OCI-LY3 (cell line): Measurements from ENCODE around the gene POLDIP2.

ENCODE experiments used
- EZH2phosphoT487 ChIP-seq: fragments of 200-600 bp; shearing (Covaris generic); IDR thresholded peaks from 2 replicates; pipeline ENCODE4 v1.6.1; 2018; ENCODE audit warnings: antibody characterized with exemption, mixed run types, low read depth
- TF ChIP-seq, protein P1 (sequence below): fragments of 200-600, 300-600 bp; sonication (generic); IDR thresholded peaks from 2 replicates; pipeline ENCODE4 v1.5.1; 2014; ENCODE audit warnings: antibody characterized with exemption, low read length, low read depth

DNA sequence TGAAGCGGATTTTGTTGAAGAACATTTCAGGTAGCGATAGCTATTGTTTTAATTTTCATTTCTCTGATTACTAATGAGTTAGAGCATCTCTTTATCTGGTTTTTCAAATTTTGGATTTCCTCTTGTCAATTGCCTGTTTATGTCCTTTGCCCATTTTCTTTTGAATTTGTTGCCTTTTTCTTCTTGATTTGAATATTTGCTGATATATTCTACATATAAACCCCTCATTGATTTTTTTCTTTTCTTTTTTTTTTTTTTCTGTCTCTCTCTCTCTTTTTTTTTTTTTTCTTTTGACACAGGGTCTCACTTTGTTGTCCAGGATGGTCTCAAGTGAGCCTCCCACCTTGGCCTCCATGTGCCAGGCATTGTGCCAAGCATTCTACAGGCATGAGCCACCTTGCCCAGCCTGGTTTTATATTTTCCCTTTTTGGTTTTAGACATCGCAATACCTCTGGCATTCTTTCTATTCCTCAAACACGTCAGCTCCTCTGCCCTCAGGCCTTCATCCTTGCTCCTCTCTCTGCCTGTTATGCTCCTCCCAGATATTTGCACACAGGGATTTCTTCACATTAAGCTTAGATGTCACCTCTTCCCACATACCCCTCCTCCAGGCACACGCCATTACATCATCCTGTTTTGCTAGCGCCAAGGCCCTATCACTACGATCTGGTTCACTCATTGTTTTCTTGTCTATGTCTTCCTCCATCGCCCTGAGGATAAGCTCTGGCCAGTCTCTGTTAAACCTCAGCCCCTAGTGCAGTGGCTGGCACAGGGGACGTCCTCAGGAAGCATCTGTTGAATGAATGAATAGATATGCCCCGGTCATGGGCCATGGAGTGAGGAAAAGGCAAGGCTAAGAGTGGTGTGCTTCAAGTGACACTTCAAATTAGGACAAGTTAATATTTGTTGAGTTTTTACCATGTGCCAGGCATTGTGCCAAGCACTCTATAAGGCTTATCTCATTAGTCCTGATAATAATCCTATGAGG, 22.8 kb upstream of the POLDIP2 start:
- TF ChIP-seq, protein P1, sequence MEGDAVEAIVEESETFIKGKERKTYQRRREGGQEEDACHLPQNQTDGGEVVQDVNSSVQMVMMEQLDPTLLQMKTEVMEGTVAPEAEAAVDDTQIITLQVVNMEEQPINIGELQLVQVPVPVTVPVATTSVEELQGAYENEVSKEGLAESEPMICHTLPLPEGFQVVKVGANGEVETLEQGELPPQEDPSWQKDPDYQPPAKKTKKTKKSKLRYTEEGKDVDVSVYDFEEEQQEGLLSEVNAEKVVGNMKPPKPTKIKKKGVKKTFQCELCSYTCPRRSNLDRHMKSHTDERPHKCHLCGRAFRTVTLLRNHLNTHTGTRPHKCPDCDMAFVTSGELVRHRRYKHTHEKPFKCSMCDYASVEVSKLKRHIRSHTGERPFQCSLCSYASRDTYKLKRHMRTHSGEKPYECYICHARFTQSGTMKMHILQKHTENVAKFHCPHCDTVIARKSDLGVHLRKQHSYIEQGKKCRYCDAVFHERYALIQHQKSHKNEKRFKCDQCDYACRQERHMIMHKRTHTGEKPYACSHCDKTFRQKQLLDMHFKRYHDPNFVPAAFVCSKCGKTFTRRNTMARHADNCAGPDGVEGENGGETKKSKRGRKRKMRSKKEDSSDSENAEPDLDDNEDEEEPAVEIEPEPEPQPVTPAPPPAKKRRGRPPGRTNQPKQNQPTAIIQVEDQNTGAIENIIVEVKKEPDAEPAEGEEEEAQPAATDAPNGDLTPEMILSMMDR: no peak
- no peak for TF ChIP-seq EZH2phosphoT487
